ENCODE results near the gene REX1BD.

REX1BD gene

DNA sequence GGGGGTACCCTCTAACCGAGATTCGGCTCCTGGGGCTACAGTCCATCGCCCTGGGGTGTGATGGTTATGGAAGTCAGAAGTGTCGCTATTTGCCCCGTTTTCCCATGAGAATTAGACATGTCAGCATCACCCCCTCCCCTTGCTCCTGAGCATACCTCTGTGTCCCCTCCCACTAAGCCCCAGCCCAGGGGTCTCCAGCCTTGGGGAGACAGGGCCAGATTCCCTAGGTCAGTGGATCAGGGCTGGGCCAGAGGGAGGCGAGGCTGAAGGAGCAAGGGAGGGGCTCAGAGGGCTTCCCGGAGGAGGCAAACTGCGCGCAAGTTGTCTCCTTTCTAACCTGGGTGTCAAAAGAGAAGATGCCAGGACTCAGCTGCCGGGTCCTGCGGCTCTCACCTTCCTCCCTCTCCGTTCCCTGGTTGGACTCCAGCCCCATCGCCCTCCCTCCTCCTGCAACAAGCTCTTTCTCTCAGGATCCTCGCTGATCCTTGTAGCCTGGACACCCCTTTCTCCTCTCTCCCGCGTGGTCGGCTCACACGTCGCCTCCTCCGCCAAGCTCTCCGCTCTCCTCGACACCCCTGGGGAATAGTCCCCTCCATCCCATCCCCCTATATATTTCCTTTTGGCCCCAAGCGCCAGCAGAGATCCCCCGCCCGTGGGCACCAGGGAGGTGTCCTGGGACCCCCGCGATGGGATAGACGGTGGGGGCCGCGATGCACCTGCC is 23.6 kb downstream of the REX1BD start:
- in situ Hi-C loops (cut with MboI; ENCODE audit: low sequenced_read_pairs) = no loop called here

DNA sequence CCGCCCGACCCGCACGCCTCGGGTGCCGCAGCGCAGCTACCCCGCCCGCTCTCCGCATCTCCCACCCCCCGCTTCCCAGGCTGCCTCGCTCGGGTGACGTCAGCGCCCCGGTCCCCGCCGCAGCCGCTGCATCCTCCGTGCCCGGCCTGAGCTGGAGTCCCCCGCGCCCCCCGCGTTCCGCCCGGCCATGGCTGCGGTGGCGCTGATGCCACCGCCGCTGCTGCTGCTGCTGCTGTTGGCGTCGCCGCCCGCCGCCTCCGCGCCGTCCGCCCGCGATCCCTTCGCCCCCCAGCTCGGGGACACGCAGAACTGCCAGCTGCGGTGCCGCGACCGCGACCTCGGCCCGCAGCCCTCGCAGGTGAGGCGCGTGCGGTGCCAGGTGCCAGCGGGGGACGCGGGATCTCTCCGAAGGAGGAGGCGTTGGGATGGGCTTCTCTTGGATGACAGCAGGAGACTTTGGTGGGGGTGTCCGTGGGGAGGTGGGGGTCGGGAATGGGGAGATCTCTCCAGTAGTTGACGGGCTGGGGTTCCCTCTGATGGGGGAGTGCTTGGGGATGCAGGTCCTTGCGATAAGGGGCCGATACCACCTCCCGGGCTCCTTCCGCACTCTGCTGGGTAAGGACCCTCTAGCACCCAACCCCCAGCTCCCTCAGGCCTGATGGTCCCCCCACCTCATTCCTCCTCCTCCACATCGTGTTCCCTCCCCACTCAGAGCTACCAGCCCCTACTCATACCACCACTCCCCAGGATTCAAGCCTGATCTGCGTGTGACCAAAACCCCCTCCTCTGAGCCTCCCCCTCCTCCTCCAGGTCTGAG is 24.4 kb downstream of the REX1BD start, which contains the start of gene TMEM59L:
TMEM59L (plus strand) TSS at position 99 of the 817 bp plus-strand sequence; CDS start at position 188, 89 bp downstream.
- in situ Hi-C loops (cut with MboI; ENCODE audit: low sequenced_read_pairs) = no loop called here

DNA sequence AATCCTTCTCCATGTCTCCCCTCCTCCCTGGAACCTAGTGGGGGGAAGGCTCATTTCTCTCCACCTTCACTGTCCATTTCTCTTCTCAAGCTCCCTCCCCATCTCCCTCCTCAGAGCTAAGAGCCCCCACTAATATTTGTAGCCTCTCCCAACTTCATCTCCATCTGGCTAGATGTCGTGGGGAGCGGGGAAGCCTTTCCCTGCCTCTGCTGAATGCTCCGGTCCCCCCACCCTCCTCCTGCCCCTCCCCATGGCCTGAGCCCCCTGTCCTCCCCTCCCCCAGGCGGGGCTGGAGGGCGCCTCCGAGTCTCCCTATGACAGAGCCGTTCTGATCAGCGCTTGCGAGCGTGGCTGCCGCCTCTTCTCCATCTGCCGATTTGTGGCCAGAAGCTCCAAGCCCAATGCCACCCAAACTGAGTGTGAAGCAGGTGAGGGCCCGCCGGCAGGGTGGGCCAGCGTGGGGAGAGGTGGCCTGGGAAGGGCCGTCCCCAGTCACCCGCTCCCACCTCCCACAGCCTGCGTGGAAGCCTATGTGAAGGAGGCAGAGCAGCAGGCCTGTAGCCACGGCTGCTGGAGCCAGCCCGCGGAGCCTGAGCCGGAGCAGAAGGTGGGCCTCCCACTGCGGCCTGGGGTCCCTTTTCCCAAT is 25.1 kb downstream of the REX1BD start:
- in situ Hi-C loops (cut with MboI; ENCODE audit: low sequenced_read_pairs) = no loop called here

DNA sequence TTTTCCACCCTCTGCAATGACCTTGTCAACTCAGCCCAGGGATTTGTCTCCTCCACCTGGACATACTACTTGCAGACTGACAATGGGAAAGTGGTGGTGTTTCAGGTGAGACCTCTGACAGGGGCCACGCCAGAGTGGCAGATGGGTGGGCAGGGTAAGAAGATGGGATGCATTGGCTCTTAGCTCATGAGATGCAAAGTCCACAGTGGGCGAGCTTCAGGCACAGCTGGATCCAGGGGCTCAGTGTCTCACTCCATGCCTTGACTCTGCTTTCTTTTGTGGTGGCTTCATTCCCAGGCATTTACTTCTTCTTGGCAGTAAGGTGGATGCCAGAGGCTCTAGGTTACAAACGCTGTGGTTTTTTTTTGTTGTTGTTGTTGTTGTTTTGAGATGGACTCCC is 27.4 kb downstream of the REX1BD start:
- in situ Hi-C loops (cut with MboI; ENCODE audit: low sequenced_read_pairs) = no loop called here

DNA sequence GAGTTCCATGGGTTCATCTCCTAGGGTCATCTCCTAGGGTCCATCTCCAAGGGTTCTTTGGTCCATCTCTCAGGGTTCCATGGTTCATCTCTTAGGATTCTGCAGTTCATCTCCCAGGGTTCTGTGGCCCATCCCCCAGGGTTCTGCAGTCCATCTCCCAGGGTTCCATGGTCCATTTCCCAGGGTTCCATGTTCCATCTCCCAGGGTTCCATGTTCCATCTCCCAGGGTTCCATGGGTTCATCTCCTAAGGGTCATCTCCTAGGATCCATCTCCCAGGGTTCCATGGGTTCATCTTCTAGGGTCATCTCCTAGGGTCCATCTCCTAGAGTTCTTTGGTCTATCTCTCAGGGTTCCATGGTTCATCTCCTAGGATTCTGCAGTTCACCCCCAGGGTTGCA is 29.0 kb downstream of the REX1BD start:
- in situ Hi-C loops (cut with MboI; ENCODE audit: low sequenced_read_pairs) = no loop called here

- in situ Hi-C loops (cut with MboI; ENCODE audit: low sequenced_read_pairs) = no loop called here
These were observed 29.6 kb downstream of the REX1BD start for GRCh38 chr19:18618236-18618635.

- in situ Hi-C loops (cut with MboI; ENCODE audit: low sequenced_read_pairs) = no loop called here
These were observed 31.7 kb downstream of the REX1BD start for GRCh38 chr19:18620311-18620710.

DNA sequence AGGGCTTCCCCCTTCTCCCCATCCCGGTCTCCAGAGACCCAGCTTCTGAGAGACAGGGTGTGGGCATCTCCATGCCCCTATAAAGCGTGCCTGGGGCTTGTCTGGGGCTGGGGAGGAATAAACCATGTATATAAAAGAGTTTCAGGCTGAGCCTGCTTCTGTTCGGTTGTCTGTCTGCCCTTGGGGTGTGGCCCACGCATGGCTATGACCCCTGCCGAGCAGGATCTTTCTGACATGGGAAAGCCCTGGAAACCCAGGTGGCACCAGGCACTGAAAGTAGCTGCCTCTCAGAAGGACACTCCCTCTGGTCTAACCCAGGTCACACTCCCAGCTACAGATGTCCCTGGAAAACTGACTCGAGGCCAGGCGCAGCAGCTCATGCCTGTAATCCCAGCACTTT is 32.3 kb downstream of the REX1BD start:
- in situ Hi-C loops (cut with MboI; ENCODE audit: low sequenced_read_pairs) = no loop called here

- in situ Hi-C loops (cut with MboI; ENCODE audit: low sequenced_read_pairs) = no loop called here
These were observed 38.3 kb downstream of the REX1BD start for GRCh38 chr19:18626906-18627305.

GRCh38 chr19:18629166-18630088 is 40.8 kb downstream of the REX1BD start:
- in situ Hi-C loops (cut with MboI; ENCODE audit: low sequenced_read_pairs) = no loop called here

- in situ Hi-C loops (cut with MboI; ENCODE audit: low sequenced_read_pairs) = no loop called here
These were observed 44.7 kb downstream of the REX1BD start for GRCh38 chr19:18633321-18633720.

GRCh38 chr19:18634612-18635297 is 46.2 kb downstream of the REX1BD start:
- in situ Hi-C loops (cut with MboI; ENCODE audit: low sequenced_read_pairs) = no loop called here

GRCh38 chr19:18635831-18636182 is 47.2 kb downstream of the REX1BD start:
- in situ Hi-C loops (cut with MboI; ENCODE audit: low sequenced_read_pairs) = no loop called here

- in situ Hi-C loops (cut with MboI; ENCODE audit: low sequenced_read_pairs) = no loop called here
These were observed 47.8 kb downstream of the REX1BD start for GRCh38 chr19:18636183-18636968.

GRCh38 chr19:18636969-18637629 is 48.5 kb downstream of the REX1BD start, which contains the start of gene KLHL26:
TSS of gene KLHL26 (plus strand) at chr19:18637028. CDS start at chr19:18637055, 27 bp downstream.
- in situ Hi-C loops (cut with MboI; ENCODE audit: low sequenced_read_pairs) = no loop called here

DNA sequence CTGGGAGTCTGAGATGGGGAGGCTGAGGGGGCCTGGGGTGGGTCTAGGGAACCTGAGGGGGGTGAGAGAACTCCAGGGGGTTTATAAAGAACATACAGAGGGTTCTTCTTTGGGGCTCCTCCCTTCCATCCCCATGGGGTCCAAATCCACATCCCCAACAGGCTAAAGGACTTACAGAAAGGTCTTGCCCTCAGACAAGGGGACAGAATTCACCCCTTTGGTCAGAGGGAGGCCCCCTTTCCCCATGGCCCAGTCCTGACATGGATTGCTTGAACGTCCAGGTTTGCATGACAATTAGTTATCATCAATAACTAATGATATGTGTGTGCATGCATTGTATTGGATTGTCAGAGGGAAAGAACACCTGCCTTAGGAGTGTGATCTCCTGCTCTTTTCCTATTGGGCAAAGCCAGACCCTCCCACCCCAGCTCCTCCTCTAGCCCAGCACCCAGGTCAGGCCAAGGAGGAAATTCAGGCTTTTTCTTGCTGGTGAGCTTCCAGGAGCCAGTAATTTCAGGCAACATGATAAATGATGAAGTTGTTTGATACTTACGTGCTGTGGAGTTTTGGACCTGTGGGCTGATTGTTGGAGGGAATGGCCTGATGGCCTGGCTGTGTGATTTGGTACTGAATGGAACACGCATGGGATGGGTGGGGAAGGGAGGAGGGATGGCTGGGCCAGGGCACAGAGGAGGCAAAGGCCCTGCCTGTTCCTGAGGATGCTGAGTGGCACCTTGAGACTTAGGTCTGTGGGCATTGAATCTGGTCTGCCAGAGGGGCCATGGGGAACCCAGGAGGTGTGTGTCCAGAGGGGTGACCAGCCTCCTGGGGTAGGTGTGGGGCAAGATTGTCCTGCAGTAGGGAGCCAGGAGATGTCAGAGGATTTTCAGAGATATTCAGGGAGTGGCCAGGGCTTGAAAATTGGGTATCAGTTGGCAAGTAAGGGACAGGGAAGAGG is 49.4 kb downstream of the REX1BD start:
- in situ Hi-C loops (cut with MboI; ENCODE audit: low sequenced_read_pairs) = no loop called here

- in situ Hi-C loops (cut with MboI; ENCODE audit: low sequenced_read_pairs) = no loop called here
These were observed 51.2 kb downstream of the REX1BD start for GRCh38 chr19:18639706-18640243.

Data from HL-60/S4 (cell line).